HG02973 (cell line): ENCODE data around the gene C8B.

Experiments
- ATAC-seq: cut with Tn5 transposase; IDR thresholded peaks from one replicate; pipeline ENCODE4 v1.9.1; 2021; ENCODE audit warnings: moderate library complexity; ENCODE audit not compliant: unreplicated experiment

Gene C8B

DNA sequence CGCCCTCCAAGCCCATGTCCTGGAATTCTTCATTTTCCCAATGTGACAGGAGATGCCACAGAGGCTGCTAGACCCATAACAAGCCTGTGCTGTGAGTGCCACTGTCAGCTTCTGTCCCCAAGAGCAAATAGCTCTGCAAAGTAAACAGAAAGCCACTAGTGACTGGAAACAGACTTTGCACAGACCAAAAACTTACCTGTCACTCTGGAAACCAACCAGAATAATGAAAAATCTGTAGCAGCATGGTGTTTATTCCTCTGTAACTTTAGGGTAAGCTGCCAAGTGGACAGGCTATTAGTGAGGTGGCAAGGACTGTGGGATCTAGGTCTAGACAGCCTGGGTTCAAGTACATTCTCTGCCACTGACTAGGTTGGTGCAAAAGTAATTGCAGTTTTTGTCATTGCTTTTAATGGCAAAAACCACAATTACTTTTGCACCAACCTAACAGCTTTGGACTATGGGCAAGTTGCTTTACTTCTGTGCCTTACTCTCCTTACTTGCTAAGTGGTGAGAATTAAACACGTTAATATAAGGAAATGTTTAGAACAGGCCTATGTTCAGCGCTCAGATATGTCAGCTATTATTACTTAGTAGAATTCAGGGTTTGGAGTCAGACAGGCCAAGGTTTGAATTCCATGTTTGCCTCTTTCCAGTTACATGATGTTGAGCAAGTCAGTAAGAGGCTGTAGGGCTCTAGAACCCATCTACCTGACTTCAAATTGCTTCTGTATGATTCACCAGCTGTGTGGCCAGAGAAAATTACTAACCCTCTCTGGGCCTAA is at the start of gene C8B:
C8B (minus strand) TSS at position 100 of the 782 bp plus-strand sequence; CDS start at position 33, 67 bp downstream.
- no peak for ATAC-seq

DNA sequence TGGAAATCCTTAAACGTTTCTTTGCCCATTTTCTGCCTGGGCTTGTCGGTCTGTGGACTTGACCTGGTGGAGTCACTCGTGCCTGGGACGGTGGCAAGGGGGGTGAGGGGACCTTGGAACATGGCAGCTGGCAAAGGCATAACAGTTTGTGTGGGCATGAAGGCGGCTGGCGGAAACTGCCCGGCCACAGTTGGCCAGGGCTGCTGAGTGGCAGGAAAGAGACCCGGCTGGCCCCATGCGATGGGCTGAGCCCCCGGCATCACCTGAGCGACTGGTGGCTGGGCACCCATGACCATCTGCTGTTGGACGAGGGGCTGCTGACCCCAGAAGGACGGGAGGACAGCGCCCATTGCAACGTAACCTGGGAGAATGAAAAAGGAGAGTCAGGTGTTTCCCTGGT is 49.3 kb upstream of the C8B start:
- ATAC-seq: no peak

DNA sequence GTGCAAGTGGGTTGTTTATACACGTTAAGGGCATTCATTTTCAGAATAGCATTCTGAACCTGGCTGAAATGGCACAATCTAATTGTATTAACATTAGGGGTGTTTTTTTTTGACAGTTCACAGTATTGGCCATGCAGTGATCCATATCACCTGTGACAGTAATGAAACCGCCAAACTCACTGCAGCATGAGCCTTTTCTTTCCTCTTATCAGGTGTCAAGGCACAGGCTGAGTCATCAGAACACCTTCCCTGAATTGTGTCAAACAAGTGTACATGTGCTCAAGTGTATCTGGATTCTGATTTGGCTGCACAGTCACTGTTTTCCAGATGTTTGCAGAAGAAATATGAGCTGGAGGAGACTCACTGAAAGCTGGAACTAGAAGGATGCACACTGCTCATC is 47.7 kb upstream of the C8B start:
- no peak for ATAC-seq

DNA sequence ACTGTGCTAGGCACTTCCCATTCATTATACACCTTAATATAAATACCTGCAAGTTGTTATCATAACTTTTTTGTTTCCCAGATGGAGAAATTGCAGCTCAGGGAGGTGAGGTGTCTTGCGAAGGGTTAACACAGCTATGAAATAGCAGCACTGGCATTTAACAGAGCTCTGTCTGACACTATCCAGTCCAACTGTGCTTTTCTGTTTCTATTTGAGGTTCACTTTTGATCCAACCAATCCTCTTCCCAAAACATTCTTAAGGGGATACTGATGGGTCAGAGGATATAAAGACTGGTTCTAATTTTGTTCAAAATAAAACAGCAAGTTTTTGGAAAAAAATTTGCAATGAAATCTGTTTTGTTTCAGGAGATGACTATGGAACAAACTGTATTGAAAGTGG is 46.5 kb upstream of the C8B start:
- ATAC-seq: no peak

DNA sequence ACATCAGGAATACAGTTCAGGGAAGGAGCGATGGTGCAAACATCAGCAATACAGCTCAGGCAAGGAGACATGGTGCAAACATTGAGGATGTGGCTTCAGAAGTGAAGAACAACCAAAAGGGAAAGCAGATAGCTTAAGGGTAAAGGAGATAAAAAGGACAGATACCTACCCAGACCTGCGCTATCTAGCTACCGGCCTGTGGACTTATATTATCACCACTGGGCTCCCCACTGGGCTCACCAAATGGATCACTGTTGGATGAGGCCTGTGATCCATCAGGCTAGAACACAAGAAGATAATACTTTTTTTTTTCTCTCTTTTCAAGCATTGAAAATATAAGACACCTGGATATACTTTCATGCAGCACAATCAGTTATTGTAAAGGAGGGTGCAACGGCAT is 44.7 kb upstream of the C8B start:
- ATAC-seq: no peak

DNA sequence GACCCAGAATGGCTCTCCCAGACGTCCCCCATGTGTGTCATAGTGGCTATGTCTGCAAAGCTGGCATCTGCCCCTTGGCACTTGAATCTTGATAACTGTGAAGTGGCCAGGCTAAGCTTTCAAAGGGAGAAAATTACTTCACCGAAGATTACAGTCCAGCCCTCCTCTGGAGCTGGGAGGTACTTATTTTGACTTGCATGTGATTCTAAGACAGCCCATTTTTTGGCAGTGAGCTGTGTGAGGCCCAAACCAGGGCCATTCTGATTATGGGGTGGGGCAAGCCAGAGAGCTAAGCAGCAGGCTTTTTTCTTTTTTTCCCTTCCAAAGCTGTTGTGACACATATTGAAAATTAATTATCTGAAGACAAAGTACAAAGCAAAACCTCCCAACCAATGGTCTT is 42.1 kb upstream of the C8B start:
- ATAC-seq: no peak

DNA sequence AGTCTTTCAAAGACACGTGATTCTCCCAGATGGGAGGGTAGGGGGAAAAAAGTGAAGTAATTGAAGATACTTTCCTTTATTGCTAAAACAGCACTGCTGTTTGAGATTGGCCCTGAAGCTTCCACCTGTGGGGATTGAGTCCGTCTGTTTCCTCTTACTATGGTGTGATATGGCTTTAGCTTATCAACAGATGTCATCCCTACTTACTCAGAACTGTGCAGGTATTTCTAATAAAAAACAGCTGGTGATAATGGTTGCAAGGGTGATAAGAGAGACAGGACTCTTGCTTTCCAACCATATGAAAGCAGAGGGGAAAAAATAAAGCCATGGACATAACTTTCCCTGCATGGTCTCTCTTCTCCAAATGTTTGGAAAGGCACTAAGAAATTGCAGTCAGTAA is 41.7 kb upstream of the C8B start:
- ATAC-seq: no peak

DNA sequence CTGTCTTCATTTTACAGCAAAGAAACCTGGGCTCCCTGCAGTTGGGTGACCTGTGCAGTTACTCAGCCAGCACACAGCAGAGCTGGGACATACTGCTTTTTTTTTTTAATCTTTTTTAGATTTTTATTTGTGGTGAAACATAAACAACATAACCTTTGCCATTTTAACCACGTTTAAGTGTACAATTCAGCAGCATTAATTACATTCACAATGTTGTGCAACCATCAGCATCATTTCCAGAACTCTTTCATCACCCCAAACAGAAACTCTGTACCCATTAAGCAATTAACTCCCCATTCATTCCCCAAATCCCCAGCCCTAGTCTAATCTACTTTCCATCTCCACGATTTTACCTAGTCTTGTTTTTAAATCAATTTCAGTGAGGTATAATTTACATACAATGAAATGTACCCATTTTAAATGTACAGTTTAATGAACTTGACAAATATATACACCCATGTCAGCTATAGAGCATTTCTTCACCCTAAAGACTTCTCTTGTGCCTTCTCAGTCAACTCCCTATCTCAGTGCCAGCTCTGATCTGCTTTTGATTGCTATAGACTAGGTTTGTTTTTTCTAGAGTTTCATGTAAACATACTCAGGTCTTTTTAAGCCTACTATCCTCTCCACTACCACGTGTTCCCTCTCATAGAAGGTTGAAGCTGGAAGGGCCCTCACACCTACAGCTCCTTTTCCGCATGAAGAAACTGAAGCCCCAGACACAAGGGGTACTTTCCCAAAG is 37.8 kb upstream of the C8B start:
- no peak for ATAC-seq

DNA sequence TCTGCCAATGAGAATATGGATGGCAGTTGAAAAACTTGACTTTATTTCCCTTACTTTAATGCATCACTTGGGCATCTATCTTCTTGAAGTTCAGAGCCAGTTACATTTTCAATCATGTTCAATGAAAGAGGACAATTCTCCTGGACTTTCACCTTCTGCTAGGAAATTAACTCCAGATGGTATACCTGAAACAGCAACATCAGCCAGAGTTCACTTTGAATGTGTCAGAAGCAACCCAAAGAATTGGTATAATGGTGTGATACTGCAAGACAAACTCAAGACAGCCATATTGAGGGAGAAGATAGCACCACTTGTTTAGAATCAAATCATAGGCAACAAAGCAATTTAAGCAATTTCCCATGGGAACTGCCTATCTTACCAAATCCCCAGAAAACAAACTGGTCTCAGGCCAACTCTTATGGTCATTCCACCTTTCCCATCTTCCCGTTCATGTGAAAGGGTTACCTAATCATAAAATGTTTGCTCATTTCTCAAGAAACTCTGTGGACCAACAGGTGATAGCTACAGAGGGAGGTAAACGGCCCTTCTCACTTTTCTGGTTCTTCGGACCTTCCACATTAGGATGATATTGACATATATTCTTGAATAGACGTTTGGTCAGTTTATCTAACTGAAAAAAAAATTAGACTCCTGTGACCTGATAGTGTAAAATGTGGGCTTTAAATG is 29.7 kb upstream of the C8B start:
- no peak for ATAC-seq

DNA sequence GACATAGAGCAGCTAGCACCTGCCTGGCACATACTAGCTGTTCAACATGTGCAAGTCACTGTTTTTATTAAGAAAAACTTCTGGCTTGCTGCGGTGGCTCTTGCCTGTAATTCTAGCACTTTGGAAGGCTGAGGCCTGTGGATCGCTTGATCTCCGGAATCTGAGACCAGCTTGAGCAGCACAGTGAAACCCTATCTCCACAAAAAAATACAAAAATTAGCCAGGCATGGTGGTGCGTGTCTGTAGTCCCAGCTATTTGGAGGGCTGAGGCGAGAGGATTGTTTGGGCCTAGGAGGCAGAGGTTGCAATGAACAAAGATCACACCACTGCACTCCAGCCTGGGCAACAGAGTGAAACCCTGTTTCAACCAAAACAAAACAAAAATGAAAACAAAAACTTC is 27.7 kb upstream of the C8B start:
- ATAC-seq: no peak

DNA sequence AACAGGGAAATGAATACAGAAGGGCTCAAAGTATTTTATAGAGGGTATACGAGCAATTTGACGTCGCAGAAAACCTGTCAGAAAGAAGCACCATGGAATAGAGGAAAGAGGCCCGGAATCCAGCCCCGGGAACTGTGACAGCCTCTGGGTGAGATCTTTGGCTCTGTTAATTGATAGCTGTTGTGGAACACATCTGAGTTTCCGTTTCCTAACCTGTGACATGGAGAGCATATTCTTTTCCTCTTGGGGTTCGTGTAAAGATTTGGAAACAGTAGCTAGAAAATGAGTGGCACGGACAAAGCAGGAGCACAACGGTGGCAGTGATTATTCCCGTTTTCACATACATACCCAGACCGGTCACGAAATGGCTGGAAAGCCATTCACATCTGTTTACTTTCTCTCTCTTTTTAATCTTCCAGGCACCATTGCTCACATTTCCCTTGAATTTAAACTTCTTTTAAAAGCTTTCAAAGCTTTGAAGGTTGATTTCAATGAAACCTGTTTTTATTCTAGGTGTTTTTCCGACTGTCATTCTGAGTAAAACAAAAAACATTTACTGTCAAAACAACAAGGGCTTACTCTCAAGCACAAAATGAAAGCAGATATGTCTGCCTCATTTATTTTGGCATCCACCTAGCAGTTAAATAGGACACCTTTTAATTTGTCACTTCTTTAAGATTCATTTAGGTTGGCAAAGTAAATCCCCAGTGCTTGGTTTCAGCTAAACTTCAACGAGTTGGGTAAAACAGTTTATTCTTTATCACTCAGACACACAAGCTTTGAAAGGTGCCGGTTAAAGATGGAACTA is 26.7 kb upstream of the C8B start:
- no peak for ATAC-seq

DNA sequence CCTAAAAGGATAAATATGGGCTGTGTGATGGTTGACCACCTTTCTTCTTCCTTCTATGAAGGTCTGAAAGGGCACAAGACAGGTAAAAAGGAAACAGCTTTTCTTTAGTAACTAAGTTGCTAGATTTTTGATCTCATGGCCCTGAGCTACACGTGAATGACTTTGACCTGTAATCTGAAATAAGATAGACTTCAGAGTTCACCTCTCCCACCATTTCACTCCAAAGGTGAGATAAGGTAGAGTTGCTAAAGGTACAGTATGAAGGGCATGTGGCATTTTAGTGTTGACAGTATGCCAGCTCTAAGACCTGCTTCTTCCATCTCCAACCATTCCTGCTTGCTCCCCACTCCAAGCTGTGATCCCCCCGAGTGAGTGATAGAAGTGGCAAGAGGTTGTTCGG is 25.8 kb upstream of the C8B start:
- no peak for ATAC-seq

DNA sequence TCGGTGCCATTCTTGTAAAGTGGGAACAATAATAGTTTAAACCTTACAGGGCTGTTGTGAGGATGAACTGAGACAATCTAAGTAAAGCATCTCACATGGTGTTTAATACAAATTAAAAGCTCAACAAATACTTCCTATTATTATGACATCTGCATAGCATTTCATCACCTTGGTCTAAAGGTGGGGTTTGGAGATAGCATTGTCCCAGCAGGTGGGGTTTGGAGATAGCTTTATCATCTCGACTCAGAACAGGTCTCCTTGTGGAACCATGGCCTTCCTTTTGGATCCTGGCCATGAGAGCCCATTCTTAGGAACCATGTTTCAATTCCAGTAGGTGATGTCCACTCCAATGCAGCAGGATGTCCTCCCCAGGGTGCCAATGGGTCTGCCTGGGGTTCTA is 20.6 kb upstream of the C8B start:
- ATAC-seq: no peak

DNA sequence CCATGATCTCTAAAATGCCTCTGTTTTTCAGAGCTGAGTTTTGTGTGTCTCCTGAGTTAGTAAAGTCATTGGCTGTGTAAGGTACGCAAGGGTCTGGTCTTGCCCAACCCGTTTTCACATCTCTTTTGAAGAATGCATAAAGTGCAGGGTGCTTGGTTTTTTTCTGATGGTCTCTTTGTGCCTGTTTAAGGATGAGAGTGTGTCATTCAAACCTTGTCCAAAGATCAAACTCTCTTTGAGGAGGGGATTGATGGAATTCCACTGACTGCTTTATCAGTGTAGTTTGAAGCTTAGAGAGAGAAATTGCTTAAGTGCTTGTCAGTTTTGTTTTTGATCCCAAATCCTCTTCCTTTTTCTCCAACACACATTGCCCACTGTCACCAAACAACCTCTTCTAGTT is 20.0 kb upstream of the C8B start:
- no peak for ATAC-seq

DNA sequence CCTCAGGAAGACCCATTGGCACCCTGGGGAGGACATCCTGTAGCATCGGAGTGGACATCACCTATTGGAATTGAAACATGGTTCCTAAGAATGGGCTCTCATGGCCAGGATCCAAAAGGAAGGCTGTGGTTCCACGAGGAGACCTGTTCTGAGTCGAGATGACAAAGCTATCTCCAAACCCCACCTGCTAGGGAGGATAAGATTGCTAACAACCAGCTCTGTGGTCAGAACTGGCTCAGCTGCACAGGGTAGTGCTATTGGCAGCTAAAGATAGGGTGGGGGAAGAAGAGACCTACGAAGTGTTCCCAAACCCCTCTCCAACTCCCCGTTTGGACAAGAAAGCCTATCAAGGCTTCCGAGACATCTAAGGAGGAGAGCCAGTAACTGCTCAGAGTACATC is 17.7 kb upstream of the C8B start:
- no peak for ATAC-seq

DNA sequence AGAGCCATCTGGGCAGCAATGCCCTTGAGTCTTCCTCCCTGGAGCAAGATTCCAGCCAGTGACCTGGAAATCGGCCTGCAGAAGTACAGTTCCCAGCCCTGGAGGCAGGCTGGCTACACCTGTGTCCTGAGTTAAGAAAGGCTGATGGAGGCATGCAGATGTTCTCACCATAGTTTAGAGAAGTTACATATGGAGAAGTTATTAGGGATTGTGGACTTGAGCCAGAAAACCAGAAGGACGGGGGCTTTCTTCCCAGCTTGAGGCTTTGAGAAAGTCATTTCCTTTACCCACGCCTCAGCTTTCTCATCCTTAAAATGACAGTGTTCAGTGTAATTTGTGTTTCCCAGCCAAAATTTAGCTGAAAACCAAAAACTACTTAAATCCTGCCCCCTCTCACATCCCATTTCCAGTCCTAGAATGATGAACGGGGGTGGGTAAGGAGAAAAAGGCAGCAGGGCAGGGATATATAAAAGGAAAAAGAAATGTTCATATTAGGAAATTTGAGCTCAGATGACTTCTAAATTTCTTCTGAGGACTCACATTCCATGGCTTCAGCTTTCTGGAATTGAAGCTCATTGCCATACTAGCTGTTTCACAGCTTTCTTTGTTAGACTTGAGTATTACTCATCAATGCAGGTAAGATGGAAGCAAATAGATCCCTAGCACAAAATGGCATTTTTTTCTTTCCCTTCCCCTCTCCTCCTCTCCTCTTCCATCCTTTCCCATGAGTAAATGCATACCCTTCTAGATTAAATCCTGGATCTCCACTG is 14.4 kb upstream of the C8B start:
- no peak for ATAC-seq

DNA sequence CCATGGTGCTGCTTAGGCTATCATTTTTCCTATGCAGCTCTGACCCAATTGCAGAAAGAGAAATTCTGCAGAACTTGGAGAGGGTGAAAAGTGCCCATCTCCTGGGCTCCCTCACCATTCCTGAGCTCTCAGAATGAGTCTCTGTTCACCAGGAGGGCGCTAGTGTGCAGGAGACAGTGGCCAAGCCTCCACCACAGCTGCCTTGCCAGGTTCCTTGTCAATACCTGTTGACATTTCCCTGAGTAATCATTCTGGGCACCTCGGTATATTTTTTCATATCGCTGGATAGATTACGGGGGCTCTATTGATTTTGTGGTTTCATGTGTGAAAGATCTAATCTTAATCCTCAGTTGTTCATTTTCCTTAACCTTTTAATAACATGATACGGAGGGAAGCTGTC is 13.0 kb upstream of the C8B start:
- ATAC-seq: no peak

DNA sequence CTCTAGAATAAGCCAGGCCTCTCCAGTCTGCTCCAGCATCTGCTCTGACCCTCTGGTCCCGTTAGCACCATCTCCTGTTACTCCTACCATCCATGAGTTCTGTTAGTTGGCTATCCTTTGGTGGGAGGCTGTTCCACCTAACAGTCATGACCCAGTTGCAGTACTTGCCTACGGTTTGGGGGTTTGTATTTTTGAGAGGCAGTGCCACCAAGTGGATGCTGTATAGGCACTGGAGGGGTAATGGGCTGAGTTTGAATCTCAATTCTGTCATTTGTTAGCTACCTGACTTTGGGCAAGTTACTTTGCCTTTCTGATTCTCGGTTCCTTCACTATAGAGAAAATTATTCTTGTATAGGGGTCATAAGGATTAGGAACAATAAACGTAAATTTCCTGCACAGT is 12.1 kb upstream of the C8B start:
- ATAC-seq: no peak

DNA sequence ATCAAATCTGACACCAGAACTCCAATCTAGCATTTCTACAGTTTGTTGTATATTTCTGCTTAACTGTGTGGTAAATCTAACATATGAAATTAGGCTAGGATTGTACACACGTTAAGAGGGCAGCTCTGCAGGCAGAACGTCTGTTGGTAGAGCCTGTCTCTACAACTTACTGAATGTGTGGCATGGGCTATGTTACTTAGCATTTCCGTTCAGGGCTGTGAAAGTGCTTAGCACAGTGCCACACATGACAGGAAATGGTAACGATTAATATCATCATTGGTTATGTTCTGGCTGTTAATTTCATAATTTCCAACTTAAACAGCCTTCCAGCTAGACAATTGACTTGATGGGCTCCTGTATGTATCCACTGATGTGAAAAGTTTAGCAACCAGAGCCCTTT is 9.6 kb upstream of the C8B start:
- ATAC-seq: no peak

DNA sequence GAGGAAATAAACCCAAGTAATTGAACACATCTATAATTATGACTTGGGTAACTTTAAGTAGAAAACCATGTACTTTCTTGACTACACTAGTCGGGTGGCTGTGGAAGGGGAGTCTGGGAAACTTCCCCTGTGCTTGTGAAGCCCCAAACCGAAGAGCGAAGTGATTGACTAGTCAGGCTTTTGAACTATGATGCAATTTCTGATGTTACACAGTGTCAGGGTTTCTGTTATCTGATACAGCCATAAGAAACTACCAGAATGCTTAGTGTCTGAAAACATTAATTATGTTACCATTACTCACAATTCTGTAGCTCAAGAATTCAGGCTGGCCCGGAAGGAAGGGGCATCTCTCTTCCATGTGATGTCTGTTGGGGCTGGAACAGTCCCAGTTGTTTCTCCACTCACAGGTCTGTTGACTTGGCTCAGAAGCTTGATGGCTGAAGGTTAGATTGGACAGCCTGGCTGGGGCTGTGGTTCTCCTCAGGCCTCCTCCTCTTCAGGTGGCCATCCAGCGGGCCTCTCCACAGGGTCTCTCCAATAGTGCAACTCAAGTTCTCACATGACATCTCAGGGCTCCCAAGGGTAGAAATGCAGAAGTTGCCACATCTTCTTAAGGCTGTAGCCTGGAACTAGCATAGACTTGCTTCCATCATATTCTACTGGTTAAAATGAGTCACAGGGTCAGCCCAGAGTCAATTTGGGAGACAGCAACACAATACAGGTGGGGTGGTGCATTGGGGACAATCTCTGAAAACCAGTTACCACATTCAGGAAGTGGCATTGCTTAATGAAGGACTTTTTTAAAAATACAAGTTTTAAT is 8.3 kb upstream of the C8B start:
- ATAC-seq: no peak
